Mesothelial cell of epicardium (in vitro differentiated cells): Measurements from ENCODE around the gene ACTRT2. TPM values are rescaled to one million over a fixed set of nuclear protein-coding genes. Genes with fewer than 3 reads are reported as not detected.

ENCODE experiments used
- DNase-seq, 2 experiments: peaks; one replicate each; pipeline ENCODE4 v3.0.0; 2021; ENCODE audit warnings: low spot score in 2 of 2; ENCODE audit not compliant: unreplicated experiment in 2 of 2
- H3K27ac Mint-ChIP-seq: 2 replicates; pipeline ENCODE4 v1.8.0; 2021; ENCODE audit warnings: mixed read lengths
- H3K27me3 Mint-ChIP-seq: 2 replicates; pipeline ENCODE4 v1.8.0; 2021; ENCODE audit warnings: low read depth, mixed read lengths
- H3K36me3 Mint-ChIP-seq: 2 replicates; pipeline ENCODE4 v1.8.0; 2021; ENCODE audit warnings: mixed read lengths
- H3K4me1 Mint-ChIP-seq: 2 replicates; pipeline ENCODE4 v1.8.0; 2021; ENCODE audit warnings: mixed read lengths
- H3K4me3 Mint-ChIP-seq: 2 replicates; pipeline ENCODE4 v1.8.0; 2021; ENCODE audit warnings: mild to moderate bottlenecking, moderate library complexity, mixed read lengths
- H3K9me3 Mint-ChIP-seq: 2 replicates; pipeline ENCODE4 v1.8.0; 2021; ENCODE audit warnings: mixed read lengths
- CTCF ChIP-seq: fragments of 200-600 bp; sonication (generic); IDR thresholded peaks from one replicate; pipeline ENCODE4 v1.5.0; 2021; ENCODE audit warnings: antibody characterized with exemption; ENCODE audit not compliant: unreplicated experiment
- total RNA-seq: library from RNA; stranded (reverse); gene quantifications from 3 replicates; pipeline ENCODE4 v1.2.1, GENCODE V29; 2021

ACTRT2 gene
- not detected in 3 replicates for total RNA-seq

DNA sequence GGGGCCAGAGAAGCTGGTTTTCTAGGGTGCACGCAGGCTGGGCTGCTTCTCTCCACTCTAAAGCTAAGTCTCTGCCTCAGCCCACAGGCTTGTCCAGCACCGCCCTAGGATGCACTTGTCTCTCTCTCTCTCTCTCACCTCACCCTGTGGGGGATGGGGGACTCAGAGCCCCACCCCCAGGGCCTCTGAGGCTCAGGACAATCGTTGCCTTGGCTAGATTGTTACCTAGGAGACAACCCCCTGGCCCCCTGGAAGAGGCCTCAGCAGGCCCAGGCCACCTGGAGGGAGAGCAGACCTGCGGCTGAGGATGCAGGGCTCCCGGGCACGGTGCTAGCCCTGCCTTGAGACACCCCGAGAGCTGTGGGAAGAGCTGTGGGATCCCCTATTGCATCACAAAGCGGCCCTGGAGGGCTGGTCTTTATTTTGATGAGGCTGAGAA, at the start of gene ACTRT2:
Gene ACTRT2 (plus strand): TSS at position 235 of the 439 bp plus-strand sequence. CDS start 220 bp downstream, outside the sequence.
- Mint-ChIP-seq H3K4me1 (no peaks in the 10 kb centered on the region), H3K27me3 (peaks cover 6% of the 10 kb centered on the region), H3K27ac (no peak within 1 kb of the TSS), H3K9me3 (peaks cover 9% of the 10 kb centered on the region), H3K4me3 (no peak within 1 kb of the TSS), H3K36me3 (no peaks in the 10 kb centered on the region)
- DNase-seq: no peak
- no peak for TF ChIP-seq CTCF

DNA sequence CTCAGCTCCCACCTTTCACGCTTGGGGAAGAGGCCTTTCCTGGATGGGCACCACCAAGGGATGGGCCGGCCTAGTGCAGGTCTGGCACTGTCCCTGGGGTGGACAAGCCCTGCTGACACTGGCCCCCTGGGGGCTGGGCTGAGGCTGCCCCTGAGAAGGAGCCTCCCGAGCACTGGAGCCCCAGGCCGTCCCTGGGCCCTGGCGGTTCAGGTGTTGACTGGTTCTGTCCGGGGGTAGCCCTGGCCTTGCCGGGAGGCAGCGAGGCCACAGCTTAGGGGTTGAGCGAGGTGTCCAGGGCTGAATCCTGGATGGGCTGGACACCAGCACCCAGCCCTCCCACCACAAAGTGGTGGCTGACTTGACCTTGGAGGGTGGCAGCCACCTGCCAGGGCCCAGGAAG, 49.7 kb upstream of the ACTRT2 start:
- Mint-ChIP-seq H3K27ac (no peak overlapping the region), H3K36me3 (peaks cover 1% of the 10 kb centered on the region), H3K4me3 (no peak overlapping the region), H3K9me3 (peaks cover 7% of the 10 kb centered on the region), H3K27me3 (no peaks in the 10 kb centered on the region), H3K4me1 (no peaks in the 10 kb centered on the region)
- DNase-seq: peak in 1 of 2 experiments; percentile 25
- TF ChIP-seq CTCF: no peak

DNA sequence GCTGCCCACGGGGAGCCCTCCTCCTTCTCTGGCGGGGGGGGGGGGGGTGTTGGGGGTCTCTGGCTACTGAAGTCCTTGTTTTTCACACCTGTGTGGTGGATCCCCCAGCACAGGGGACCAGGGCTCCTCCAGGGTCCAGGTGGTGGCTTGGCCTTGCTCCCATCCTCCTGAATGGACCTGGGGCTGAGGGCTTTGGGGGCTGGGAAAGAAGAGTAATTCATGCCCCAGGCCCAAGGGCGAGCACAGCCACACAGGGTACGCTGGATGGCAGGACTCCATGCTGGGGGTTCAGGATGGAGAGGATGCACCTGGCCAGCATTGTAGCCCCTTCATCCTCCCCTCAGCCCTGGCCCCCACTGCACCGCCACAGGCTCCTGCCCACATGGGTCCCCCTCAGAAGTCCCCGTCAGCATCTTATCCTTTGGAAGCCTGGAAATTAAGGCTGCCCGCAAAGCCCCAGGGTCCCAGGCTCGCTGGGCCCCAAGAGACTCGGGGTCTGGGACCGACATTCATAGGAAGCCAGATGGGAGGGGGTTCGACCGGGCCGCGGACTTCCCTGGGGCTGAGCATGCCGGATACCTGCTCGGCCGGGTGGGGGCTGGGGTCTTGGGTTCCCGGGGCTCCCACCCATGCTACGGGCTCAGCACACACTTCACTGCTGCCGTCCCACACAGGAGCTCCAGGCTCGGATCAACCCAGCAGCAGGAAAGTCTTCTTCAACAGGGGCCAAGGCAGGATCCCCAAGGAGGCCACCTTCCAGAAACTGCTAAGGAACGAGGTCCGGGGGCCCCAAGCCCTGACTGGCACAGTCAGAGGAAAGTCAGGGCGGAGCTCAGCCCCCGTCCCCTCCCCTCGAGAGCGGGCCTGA, 49.0 kb upstream of the ACTRT2 start:
- Mint-ChIP-seq H3K9me3 (peaks cover 7% of the 10 kb centered on the region), H3K4me3 (no peak overlapping the region), H3K27ac (no peak overlapping the region), H3K4me1 (no peaks in the 10 kb centered on the region), H3K36me3 (peaks cover 1% of the 10 kb centered on the region), H3K27me3 (no peaks in the 10 kb centered on the region)
- TF ChIP-seq CTCF: no peak
- DNase-seq: peak in 1 of 2 experiments; percentile 34

GRCh38 chr1:2972879-2973575, 48.2 kb upstream of the ACTRT2 start:
- DNase-seq: peak in 1 of 2 experiments; percentile 26
- peaks cover 6% of the 10 kb centered on the region for H3K9me3 Mint-ChIP-seq
- TF ChIP-seq CTCF: no peak
- no peak overlapping the region for H3K4me3 Mint-ChIP-seq
- no peak overlapping the region for H3K27ac Mint-ChIP-seq
- H3K4me1 Mint-ChIP-seq: no peaks in the 10 kb centered on the region
- no peaks in the 10 kb centered on the region for H3K27me3 Mint-ChIP-seq
- H3K36me3 Mint-ChIP-seq: peaks cover 1% of the 10 kb centered on the region

GRCh38 chr1:2973601-2974593, 47.4 kb upstream of the ACTRT2 start:
- peak in 1 of 2 experiments; percentile 31 for DNase-seq
- no peak for TF ChIP-seq CTCF
- Mint-ChIP-seq H3K4me3 (no peak overlapping the region), H3K9me3 (no peaks in the 10 kb centered on the region), H3K4me1 (no peaks in the 10 kb centered on the region), H3K27me3 (no peaks in the 10 kb centered on the region), H3K27ac (no peak overlapping the region), H3K36me3 (peaks cover 1% of the 10 kb centered on the region)
